ENCODE measurements around the gene KCND3.

The KCND3 gene

GRCh38 chr1:111956155-111956771, 33.2 kb downstream of the KCND3 start:
- no peak for DNase-seq

GRCh38 chr1:111955755-111956154, 33.7 kb downstream of the KCND3 start:
- no peak for DNase-seq

- DNase-seq = no peak
These were observed 35.7 kb downstream of the KCND3 start for GRCh38 chr1:111953797-111954196.

GRCh38 chr1:111952125-111952657, 37.3 kb downstream of the KCND3 start:
- no peak for DNase-seq

GRCh38 chr1:111948209-111949171, 41.0 kb downstream of the KCND3 start:
- no peak for DNase-seq

DNA sequence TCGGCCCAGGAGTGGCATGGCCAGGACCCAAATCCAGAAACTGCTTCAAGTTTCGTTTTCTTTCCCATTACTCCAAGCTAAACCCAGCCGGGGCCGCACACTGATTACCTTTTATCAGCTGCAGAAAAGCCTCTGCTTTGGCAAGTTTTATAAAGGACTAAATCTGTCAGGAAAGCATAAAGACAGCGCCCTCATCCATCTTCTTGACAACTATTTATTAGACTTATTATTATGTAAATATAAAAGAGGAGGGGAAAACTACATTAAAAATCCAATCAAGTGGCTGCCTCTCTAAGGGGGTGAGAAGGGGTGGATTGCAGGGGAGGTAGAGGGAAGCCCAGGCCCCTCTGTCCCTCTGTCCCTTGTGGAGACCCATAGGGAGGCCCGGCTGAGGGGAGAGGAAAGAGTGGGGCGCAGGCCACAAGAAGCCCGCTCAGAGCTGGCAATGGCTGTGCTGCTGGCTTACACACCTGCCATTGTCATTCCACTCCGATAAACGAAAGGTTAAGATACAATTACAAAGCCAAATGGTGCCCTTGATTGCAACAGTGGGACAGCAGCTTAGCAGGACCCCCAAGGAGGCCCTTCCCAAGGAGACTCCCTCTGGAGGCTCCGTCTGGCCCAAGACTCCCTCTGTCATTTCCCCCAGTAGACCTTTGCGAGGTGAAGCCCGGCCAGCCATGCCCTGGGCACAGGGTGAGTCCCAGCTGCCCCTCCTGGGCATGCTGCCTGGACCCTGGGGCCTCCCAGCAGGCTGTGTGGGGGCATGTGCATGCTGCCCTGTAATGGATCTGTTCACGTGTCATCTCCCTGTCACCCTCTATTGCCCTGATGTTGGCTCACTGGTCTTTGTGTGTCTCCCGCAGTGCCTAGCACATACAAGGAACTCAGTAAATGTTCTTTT, 45.4 kb downstream of the KCND3 start:
- DNase-seq = no peak

- DNase-seq = no peak
These were observed 46.4 kb downstream of the KCND3 start for GRCh38 chr1:111943066-111943465.

GRCh38 chr1:111938536-111938935, 50.9 kb downstream of the KCND3 start:
- DNase-seq = no peak

GRCh38 chr1:111938123-111938522, 51.3 kb downstream of the KCND3 start:
- no peak for DNase-seq

DNA sequence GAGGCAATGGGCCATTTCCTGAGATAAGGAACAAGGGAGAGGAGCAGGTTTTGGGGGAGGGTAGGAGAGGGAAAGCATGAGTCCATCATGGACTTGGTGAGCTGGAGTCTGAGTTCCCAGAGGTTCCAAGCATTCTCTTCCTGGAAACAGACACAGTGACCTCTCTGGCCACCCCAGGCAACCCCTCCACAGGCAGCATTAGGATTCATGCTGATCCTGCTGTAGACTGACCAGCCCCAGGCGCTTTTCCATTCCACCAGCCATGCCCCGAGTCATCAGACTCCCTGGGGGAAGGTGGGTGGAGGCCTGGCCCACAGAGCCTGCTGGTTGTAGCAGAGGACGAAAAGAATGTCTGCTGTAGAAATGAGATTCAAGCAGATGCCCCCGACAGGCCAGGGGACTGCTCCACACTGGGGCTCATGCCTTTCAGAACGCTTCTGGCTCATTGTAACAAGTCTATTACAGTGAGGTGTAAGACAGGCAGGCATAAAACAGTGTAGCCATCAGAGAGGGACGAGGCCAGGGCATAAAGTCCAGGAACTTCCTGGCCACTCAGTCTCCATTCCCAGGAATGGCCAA, 52.2 kb downstream of the KCND3 start:
- no peak for DNase-seq

DNA sequence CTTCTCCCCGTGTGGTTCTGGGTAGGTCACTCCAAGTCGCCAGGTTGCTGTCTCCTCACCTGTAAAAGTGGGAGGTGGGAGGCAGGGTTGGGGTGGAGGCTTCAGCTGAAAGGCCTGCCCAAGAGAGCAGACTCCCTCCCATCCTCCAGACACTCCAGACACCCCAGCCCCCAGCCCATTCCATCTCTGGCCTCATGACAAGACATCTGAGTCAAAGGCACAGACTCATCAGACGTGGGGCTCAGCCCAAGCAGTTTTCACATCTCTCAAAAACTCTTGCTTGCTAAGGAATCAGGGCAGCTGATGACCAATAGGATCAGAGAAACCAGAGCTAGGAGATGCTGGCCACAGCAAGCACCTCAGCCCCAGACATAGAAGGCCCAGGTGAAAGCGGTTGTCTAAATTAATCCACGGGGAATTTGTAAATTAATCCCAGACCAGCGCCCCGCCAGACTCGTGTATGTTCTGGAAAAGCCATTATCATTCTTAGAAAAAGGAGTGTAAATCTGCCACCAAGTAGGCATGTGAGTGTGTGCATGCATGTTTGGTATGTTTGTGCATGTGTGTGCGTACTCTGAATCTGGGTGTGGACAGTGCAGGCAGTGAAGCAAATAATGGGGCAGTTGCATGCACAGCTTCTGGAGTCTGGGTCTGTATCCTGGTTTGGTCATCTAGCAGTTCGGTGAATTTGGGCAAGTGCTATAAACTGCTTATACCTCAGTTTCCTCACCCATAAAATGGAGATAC, 55.2 kb downstream of the KCND3 start:
- DNase-seq = no peak

- DNase-seq = no peak
These were observed 59.1 kb downstream of the KCND3 start for GRCh38 chr1:111930356-111930755.

- DNase-seq = no peak
These were observed 60.9 kb downstream of the KCND3 start for GRCh38 chr1:111928531-111928930.

- DNase-seq = no peak
These were observed 61.8 kb downstream of the KCND3 start for GRCh38 chr1:111927652-111928051.

GRCh38 chr1:111924786-111925185, 64.7 kb downstream of the KCND3 start:
- no peak for DNase-seq

DNA sequence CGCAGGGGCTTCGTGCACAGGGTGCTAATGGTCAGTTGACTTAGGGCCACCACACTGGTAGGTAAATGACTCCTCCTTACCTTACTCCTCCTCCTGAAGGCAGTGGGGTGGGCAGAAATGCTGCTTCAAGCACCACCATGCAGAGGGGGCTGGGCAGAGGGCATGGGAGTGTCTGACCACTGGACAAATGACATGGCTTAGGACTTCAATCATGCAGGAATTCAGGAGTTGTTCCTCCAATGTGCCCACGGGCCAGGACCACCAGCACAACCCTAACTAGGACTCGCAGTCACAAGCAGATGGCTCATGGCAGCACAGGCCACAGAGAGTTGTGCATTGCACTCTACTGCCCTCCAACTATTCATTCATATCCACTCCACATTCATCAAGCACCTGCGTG, 65.7 kb downstream of the KCND3 start:
- no peak for DNase-seq

DNA sequence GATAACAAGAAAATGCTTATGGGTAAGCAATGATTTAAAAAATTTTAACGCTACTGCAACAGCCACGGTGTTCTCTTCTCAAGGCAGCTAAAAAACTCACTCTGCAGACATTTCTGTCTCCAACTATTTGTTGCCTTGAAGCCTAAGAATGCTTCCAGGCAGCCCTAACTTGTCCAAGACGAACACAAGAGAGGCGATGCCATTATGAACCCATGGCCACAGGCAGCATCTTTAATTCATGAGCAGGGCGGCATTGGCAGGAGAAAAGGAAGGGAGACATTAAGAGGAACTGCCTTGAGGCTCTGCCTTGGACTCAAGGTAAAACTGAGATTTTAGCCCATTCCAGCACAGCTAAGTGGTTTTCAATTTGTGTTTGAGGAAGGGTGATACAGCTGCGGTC, 67.5 kb downstream of the KCND3 start:
- DNase-seq = no peak

GRCh38 chr1:111920221-111921024, 69.0 kb downstream of the KCND3 start:
- DNase-seq = no peak

- DNase-seq = no peak
These were observed 77.5 kb downstream of the KCND3 start for GRCh38 chr1:111911776-111912515.

- no peak for DNase-seq
These were observed 78.4 kb downstream of the KCND3 start for GRCh38 chr1:111911061-111911460.

Measured in inflammatory macrophage (primary cell).